Measurements from ENCODE around the gene SLC35G1. TPM values are rescaled to one million over a fixed set of nuclear protein-coding genes. Genes with fewer than 3 reads are reported as not detected.
A peak's percentile ranks its signal among the peaks of the same experiment; 100 is the strongest.

The SLC35G1 gene
- total and polyA plus RNA-seq, 2 of the 8 experiments (the other 6 are each of a cell fraction or from before 2014, with no cell fraction given), result 6.2 to 6.4 TPM

DNA sequence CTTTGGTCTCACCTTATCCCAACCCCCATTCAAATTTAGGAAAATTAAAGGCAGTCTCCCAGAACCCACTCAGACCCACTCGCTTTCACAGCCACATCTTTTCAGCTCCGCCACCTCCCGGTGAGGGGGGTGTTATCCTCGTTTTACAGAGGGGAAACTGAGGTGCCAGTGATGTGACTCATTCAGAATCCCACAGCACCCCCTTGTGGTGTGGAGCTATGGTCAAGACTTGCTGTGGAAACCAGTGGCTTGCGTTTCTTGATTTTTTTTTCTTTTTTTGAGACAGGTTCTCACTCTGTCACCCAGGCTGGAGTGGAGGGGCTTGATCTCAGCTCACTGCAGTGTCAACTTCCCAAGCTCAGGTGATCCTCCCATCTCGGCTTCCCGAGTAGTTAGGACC is 27.6 kb downstream of the SLC35G1 start:
- H3K4ac ChIP-seq (replicated peaks; ENCODE audit: insufficient read length, low read depth, low read length), result no peak overlapping the region
- no peak overlapping the region for H4K5ac ChIP-seq (ENCODE audit: insufficient read length, low read depth, low read length)
- H4K91ac ChIP-seq (replicated peaks; ENCODE audit: insufficient read length, low read length), result no peak overlapping the region
- peaks cover 0 to 2% (median 0%) of the 10 kb centered on the region in 4 experiments; a peak in 1 of 7 replicates for H3K4me1 ChIP-seq (replicated peaks in 1 of 4; ENCODE audit: control insufficient read depth in 3 of 4, insufficient read depth in 4 of 4, low read length in 3 of 4)
- no peak overlapping the region for H2BK12ac ChIP-seq (ENCODE audit: low read depth, low read length)
- ChIA-PET POLR2A (ENCODE audit: partially characterized antibody) (interaction anchor here (1.2 kb wide), 1 partner anchor 100 kb away, joined by 3 read pairs; no protein-coding TSS in a partner anchor), CTCF (ENCODE audit: partially characterized antibody) (interaction anchor here (0.6 to 3.4 kb wide), 37 partner anchors 11 to 1513 kb away, joined by 3 to 25 read pairs (median 4); partner anchors contain the start of gene FRA10AC1)
- H3K9me3 ChIP-seq (ENCODE audit: insufficient read depth in 2 of 2, low read depth in 1 of 2, low read length in 1 of 2), result no peaks in the 10 kb centered on the region
- no peak overlapping the region for H3K9ac ChIP-seq (replicated peaks in 1 of 4; ENCODE audit: extremely low read depth in 1 of 4, low read depth in 3 of 4, low read length in 3 of 4)
- no peak overlapping the region for H3K27ac ChIP-seq (ENCODE audit: low read depth, low read length)
- no peak overlapping the region for H3K18ac ChIP-seq (ENCODE audit: extremely low read depth, low read length)
- no peak overlapping the region for H3K4me2 ChIP-seq (ENCODE audit: insufficient read depth in 1 of 2, low read depth in 2 of 2, low read length in 2 of 2)
- no peaks in the 10 kb centered on the region for H4K20me1 ChIP-seq (replicated peaks in 1 of 2; ENCODE audit: control insufficient read depth in 1 of 2, insufficient read depth in 2 of 2, low read length in 2 of 2)
- no peak overlapping the region for H3K4me3 ChIP-seq (ENCODE audit: extremely low read depth in 1 of 4, insufficient read depth in 2 of 4, low read depth in 3 of 4, low read length in 4 of 4)
- H2BK20ac ChIP-seq (ENCODE audit: low read length), result no peak overlapping the region
- no peak overlapping the region for H3K14ac ChIP-seq (ENCODE audit: insufficient read length)
- no peaks in the 10 kb centered on the region for H3K79me1 ChIP-seq (ENCODE audit: low read depth, low read length)
- H2BK5ac ChIP-seq (ENCODE audit: low read depth, low read length), result no peak overlapping the region
- H2BK15ac ChIP-seq (ENCODE audit: low read length), result no peak overlapping the region
- H3K36me3 ChIP-seq (ENCODE audit: control insufficient read depth in 2 of 4, insufficient read depth in 4 of 4, low read length in 3 of 4), result no peaks in the 10 kb centered on the region
- no peak overlapping the region for H2BK120ac ChIP-seq (replicated peaks; ENCODE audit: low read depth, low read length)
- DNase-seq (ENCODE audit: low read depth in 1 of 2, low spot score in 2 of 2) (peak in 1 of 2 experiments; percentile 74), FAIRE-seq (no peak)
- no peak overlapping the region for H3K56ac ChIP-seq (replicated peaks; ENCODE audit: insufficient read length, low read depth, low read length)
- H4K8ac ChIP-seq (ENCODE audit: extremely low read depth, insufficient read depth, low read length), result no peak overlapping the region
- 73% methylated on average over 7 of the region's 7 CpGs; no CpG with 5 or more reads in 1 of the 2 experiments for WGBS, 2 experiments (ENCODE audit: extremely low coverage in 1 of 2, insufficient coverage in 1 of 2, insufficient read length in 1 of 2, insufficient replicate concordance in 2 of 2, low coverage in 1 of 2, low lambda C conversion rate in 2 of 2, missing lambda C conversion rate in 1 of 2)
- H2AK5ac ChIP-seq (ENCODE audit: low read depth, low read length), result no peak overlapping the region
- H3K79me2 ChIP-seq (ENCODE audit: control insufficient read depth in 1 of 2, insufficient read depth in 2 of 2, low read length in 2 of 2), result no peaks in the 10 kb centered on the region
- no peaks in the 10 kb centered on the region for H3K23me2 ChIP-seq (ENCODE audit: low read depth, low read length)
- H2AFZ ChIP-seq (ENCODE audit: low read length), result no peak overlapping the region
- H3K27me3 ChIP-seq (replicated peaks in 1 of 4; ENCODE audit: control insufficient read depth in 3 of 4, extremely low read depth in 1 of 4, insufficient read depth in 3 of 4, low read length in 3 of 4), result no peaks in the 10 kb centered on the region
- no peak overlapping the region for H3K23ac ChIP-seq (ENCODE audit: insufficient read length)
- TF ChIP-seq CTCF (IDR thresholded peaks at IDR 0.05; ENCODE audit: control extremely low read depth in 1 of 3, insufficient read depth in 1 of 3, low read depth in 1 of 3, low read length in 3 of 3), result peak; percentile 57 to 64 (median 60)
- no peak for TF ChIP-seq POLR2A (IDR thresholded peaks at IDR 0.05; ENCODE audit: control extremely low read depth in 1 of 2, low read depth in 2 of 2, low read length in 2 of 2)
- no peak for TF ChIP-seq RXRA (IDR thresholded peaks at IDR 0.05; ENCODE audit: insufficient read depth, low read depth, low read length)
- TF ChIP-seq KDM1A (IDR thresholded peaks at IDR 0.05; ENCODE audit: borderline replicate concordance, low read length), result no peak
- TF ChIP-seq CBX5 (IDR thresholded peaks at IDR 0.05; ENCODE audit: low read depth, low read length), result no peak
- no peak for TF ChIP-seq CHD2 (IDR thresholded peaks at IDR 0.05; ENCODE audit: low read length)
- TF ChIP-seq POLR2AphosphoS5 (IDR thresholded peaks at IDR 0.05; ENCODE audit: low read depth, low read length), result no peak
- peak in 1 of 2 experiments; percentile 67; a peak in 1 of 4 replicates for TF ChIP-seq HDAC2 (IDR thresholded peaks at IDR 0.05; ENCODE audit: borderline replicate concordance in 1 of 2, low read depth in 2 of 2, low read length in 2 of 2)
- TF ChIP-seq SIRT6 (IDR thresholded peaks at IDR 0.05; ENCODE audit: low read length), result no peak
- peak; percentile 74 to 79 for TF ChIP-seq RAD21 (IDR thresholded peaks at IDR 0.05 in 1 of 2, conservative IDR thresholded peaks at IDR 0.05 in 1 of 2; ENCODE audit: low read depth in 2 of 2, low read length in 2 of 2)
- peak; percentile 38; the same call in 1 of the 2 replicates for TF ChIP-seq BACH1 (IDR thresholded peaks at IDR 0.05; ENCODE audit: low read length)

All from H1 (cell line).